PC-9 (cell line): ENCODE data around the gene CDPF1. TPM values are rescaled to one million over a fixed set of nuclear protein-coding genes. Genes with fewer than 3 reads are reported as not detected.

Experiments used
- BruUV-seq: library from RNA; stranded (reverse); fragments of 400-500 nt; replicated peaks from 2 replicates; lab custom pipeline; 2021; lab: Mats Ljungman, UMichigan
- CTCF ChIA-PET: fragments of 300-600 bp; sonication (Branson Sonifier 250); formaldehyde crosslinking; loops from one replicate; lab custom pipeline; 2022; ENCODE audit warnings: antibody characterized with exemption; lab: Charles Lee
- POLR2A ChIA-PET: fragments of 300-600 bp; sonication (Branson Sonifier 250); formaldehyde crosslinking; loops from one replicate; lab custom pipeline; 2022; ENCODE audit warnings: antibody characterized with exemption; ENCODE audit not compliant: unreplicated experiment; lab: Charles Lee
- DNase-seq, 2 experiments: peaks; one replicate each; pipeline versions ENCODE4 v3.0.0 to v3.0.0-alpha.2; 2015 to 2022; ENCODE audit warnings: mixed read lengths in 1 of 2
- H2AFZ ChIP-seq: fragments of 200-600 bp; sonication (generic); 2 replicates; pipeline ENCODE4 v1.8.1; 2017; ENCODE audit warnings: antibody characterized with exemption
- H3F3A ChIP-seq: fragments of 200-600 bp; sonication (generic); 2 replicates; pipeline ENCODE4 v1.8.1; 2017; ENCODE audit warnings: antibody characterized with exemption, mild to moderate bottlenecking, low read depth; ENCODE audit not compliant: insufficient read depth
- H3K27ac ChIP-seq: fragments of 200-600 bp; sonication (generic); 2 replicates; pipeline ENCODE4 v1.6.1; 2016; ENCODE audit warnings: mixed run types
- H3K27me3 ChIP-seq: fragments of 200-600 bp; sonication (generic); 2 replicates; pipeline ENCODE4 v1.6.1; 2016; ENCODE audit warnings: low read depth, mixed run types; ENCODE audit not compliant: insufficient read depth
- H3K36me3 ChIP-seq: fragments of 200-600 bp; sonication (generic); 2 replicates; pipeline ENCODE4 v1.6.1; 2016; ENCODE audit warnings: low read depth, mixed run types
- H3K4me1 ChIP-seq: fragments of 200-600 bp; sonication (generic); replicated peaks from 2 replicates; pipeline ENCODE4 v1.6.1; 2016; ENCODE audit warnings: mixed run types; ENCODE audit not compliant: insufficient read depth
- H3K4me2 ChIP-seq: fragments of 200-600 bp; sonication (generic); 2 replicates; pipeline ENCODE4 v1.6.1; 2017; ENCODE audit warnings: mixed run types
- H3K4me3 ChIP-seq: fragments of 200-600 bp; sonication (generic); 2 replicates; pipeline ENCODE4 v1.6.1; 2016; ENCODE audit warnings: mixed run types
- H3K79me2 ChIP-seq: fragments of 200-600 bp; sonication (generic); 2 replicates; pipeline ENCODE4 v1.6.1; 2017; ENCODE audit warnings: low read depth, mixed run types
- H3K9me2 ChIP-seq: fragments of 200-600 bp; sonication (generic); 2 replicates; pipeline ENCODE4 v1.8.1; 2017; ENCODE audit warnings: mild to moderate bottlenecking; ENCODE audit not compliant: insufficient read depth
- H3K9me3 ChIP-seq: fragments of 200-600 bp; sonication (generic); 2 replicates; pipeline ENCODE4 v1.8.1; 2016; ENCODE audit warnings: low read depth; ENCODE audit not compliant: insufficient read depth
- H4K20me1 ChIP-seq: fragments of 200-600 bp; sonication (generic); 2 replicates; pipeline ENCODE4 v1.8.1; 2017; ENCODE audit not compliant: insufficient read depth
- EZH2 ChIP-seq: fragments of 200-600 bp; sonication (generic); IDR thresholded peaks from 2 replicates; pipeline ENCODE4 v1.8.0; 2017; ENCODE audit warnings: antibody characterized with exemption, low read depth
- intact Hi-C: fragments of 100-400 bp; cut with micrococcal nuclease; formaldehyde crosslinking; loops from one replicate; pipeline ENCODE4 v1.10.0; 2022; ENCODE audit not compliant: unreplicated experiment
- total RNA-seq: library from RNA; stranded (reverse); gene quantifications from 2 replicates; pipeline ENCODE4 v1.2.3, GENCODE V29; 2021
- TF ChIP-seq, protein P1 (sequence below): fragments of 200-600 bp; sonication (generic); conservative IDR thresholded peaks from 2 replicates; pipeline ENCODE4 v1.6.1; 2017; ENCODE audit warnings: mixed run types, antibody characterized with exemption, mild to moderate bottlenecking, moderate library complexity

The CDPF1 gene
- total RNA-seq, 1 experiment from 2014 or later: 16.0 TPM

DNA sequence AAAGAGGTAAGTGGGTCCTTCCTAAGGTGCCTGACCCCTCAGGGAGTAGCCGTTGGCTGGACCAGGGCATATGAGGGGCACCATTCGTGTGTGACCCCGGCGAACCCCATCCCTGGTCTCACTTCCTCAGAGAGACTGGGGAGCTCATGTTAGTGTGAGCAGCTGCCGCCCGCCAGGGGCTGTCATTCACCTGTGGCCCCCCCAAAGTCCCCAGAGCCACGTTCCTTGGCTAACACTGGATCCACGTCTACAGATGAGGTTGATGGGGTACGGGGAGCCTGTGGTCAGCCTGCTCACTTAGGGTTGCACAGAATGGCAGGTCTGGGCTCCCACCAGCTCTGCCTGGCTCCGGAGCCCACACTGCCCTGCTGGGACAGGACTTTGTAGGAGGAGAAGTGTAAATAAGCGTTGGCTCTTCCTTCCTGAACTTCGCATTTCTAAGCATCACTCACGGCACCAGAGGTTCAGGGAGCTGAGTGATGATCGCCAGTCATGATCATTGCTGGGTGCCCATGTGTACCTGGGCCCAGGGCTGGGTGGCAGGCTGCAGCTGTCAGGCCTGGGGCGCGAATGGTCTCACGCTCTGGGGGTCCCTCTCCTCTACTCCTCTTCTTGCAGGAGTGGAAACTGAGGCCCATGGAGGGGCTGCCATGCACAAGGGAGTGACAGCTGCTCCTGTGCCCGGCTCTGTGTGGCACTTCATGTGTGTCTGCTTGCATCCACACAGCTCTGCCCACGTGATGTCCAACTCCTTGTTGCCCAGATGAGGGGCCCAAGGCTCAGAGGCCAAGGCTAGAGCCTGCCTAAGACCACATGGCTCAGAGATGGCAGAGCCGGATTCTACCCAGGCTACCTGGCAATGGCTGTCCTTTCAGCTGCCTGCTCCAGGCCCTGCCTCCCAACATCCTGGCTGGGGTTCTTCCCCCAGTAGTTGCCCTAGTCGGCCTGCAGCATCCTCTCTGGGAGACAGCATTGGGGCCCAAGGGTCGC is 28.9 kb upstream of the CDPF1 start:
- Histone ChIP-seq H3K4me1 (no peaks in the 10 kb centered on the region), H3K9me3 (no peaks in the 10 kb centered on the region), H4K20me1 (no peaks in the 10 kb centered on the region), H3K4me2 (no peak overlapping the region), H3K27me3 (no peaks in the 10 kb centered on the region), H3K79me2 (no peaks in the 10 kb centered on the region), H2AFZ (no peak overlapping the region), H3F3A (no peaks in the 10 kb centered on the region), H3K36me3 (peaks cover 9% of the 10 kb centered on the region; the same call in 1 of the 2 replicates), H3K27ac (no peak overlapping the region), H3K9me2 (no peaks in the 10 kb centered on the region), H3K4me3 (no peak overlapping the region)
- DNase-seq: no peak
- ChIA-PET POLR2A (no interaction called here), CTCF (no interaction called here)
- no TSS peak for BruUV-seq
- TF ChIP-seq, protein P1, sequence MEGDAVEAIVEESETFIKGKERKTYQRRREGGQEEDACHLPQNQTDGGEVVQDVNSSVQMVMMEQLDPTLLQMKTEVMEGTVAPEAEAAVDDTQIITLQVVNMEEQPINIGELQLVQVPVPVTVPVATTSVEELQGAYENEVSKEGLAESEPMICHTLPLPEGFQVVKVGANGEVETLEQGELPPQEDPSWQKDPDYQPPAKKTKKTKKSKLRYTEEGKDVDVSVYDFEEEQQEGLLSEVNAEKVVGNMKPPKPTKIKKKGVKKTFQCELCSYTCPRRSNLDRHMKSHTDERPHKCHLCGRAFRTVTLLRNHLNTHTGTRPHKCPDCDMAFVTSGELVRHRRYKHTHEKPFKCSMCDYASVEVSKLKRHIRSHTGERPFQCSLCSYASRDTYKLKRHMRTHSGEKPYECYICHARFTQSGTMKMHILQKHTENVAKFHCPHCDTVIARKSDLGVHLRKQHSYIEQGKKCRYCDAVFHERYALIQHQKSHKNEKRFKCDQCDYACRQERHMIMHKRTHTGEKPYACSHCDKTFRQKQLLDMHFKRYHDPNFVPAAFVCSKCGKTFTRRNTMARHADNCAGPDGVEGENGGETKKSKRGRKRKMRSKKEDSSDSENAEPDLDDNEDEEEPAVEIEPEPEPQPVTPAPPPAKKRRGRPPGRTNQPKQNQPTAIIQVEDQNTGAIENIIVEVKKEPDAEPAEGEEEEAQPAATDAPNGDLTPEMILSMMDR: no peak
- no peak for TF ChIP-seq EZH2
- intact Hi-C loops: no loop called here

DNA sequence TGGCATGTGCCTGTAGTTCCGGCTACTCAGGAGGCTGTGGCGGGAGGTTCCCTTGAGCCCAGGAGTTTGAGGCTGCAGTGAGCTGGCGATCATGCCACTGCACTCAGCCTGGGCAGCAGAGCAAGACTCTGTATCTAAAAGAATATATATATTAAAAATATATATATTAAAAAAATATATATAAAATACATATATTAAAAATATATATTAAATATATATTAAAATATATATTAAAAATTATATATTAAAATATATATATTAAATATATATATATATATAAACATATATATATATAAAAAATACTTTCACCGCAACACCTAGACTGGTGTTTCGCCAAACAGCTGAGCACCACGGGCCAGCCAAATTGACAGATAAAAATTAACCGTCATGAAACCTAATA is 26.5 kb upstream of the CDPF1 start:
- no peak overlapping the region for H3K27ac ChIP-seq

GRCh38 chr22:46275455-46276122 is 25.5 kb upstream of the CDPF1 start:
- Histone ChIP-seq H3K4me2 (no peak overlapping the region), H2AFZ (no peak overlapping the region), H3K27ac (no peak overlapping the region), H3K4me1 (no peaks in the 10 kb centered on the region), H3K9me2 (no peaks in the 10 kb centered on the region), H4K20me1 (no peaks in the 10 kb centered on the region), H3K9me3 (no peaks in the 10 kb centered on the region), H3K79me2 (no peaks in the 10 kb centered on the region), H3K36me3 (peaks cover 8% of the 10 kb centered on the region; the same call in 1 of the 2 replicates), H3F3A (no peaks in the 10 kb centered on the region), H3K4me3 (no peak overlapping the region), H3K27me3 (no peaks in the 10 kb centered on the region)
- no TSS peak for BruUV-seq
- ChIA-PET CTCF (no interaction called here), POLR2A (interaction anchor here (0.7 kb wide), 1 partner anchor 83 kb away, joined by 3 read pairs; no protein-coding TSS in a partner anchor)
- TF ChIP-seq, protein P1: no peak
- no peak for TF ChIP-seq EZH2
- intact Hi-C loops: no loop called here
- DNase-seq: no peak

More for the DNA sequence above, 26.5 kb upstream of the CDPF1 start:
- no peaks in the 10 kb centered on the region for H3K4me1 ChIP-seq
- peaks cover 8% of the 10 kb centered on the region; the same call in 1 of the 2 replicates for H3K36me3 ChIP-seq
- CTCF ChIA-PET: no interaction called here
- H3K9me3 ChIP-seq: no peaks in the 10 kb centered on the region
- H3K4me2 ChIP-seq: no peak overlapping the region
- H3K79me2 ChIP-seq: no peaks in the 10 kb centered on the region
- H3K27me3 ChIP-seq: no peaks in the 10 kb centered on the region
- DNase-seq: no peak
- no peak overlapping the region for H2AFZ ChIP-seq
- no peak overlapping the region for H3K4me3 ChIP-seq
- no peaks in the 10 kb centered on the region for H3K9me2 ChIP-seq
- H3F3A ChIP-seq: no peaks in the 10 kb centered on the region
- intact Hi-C loops: no loop called here
- no peaks in the 10 kb centered on the region for H4K20me1 ChIP-seq
- POLR2A ChIA-PET: interaction anchor here (0.7 kb wide), 1 partner anchor 82 kb away, joined by 3 read pairs; no protein-coding TSS in a partner anchor
- BruUV-seq: no TSS peak
- TF ChIP-seq EZH2: no peak
- TF ChIP-seq, protein P1: no peak
